ENCODE data around the gene POLE3.
A peak's percentile ranks its signal among the peaks of the same experiment; 100 is the strongest.
"Not testable (repeated sequence)": the region's sequence is repeated elsewhere in the genome, so short reads cannot be mapped to it uniquely, and the experiment has no call there.

The POLE3 gene

GRCh38 chr9:113410207-113410864 is at the start of gene POLE3, which contains the start of gene C9orf43:
Gene POLE3, minus strand, starts transcription at chr9:113410675. Its CDS starts 382 bp downstream, at chr9:113410293.
Gene C9orf43, plus strand, starts transcription at chr9:113410747. Its CDS starts 2,747 bp downstream, at chr9:113413494.
- peak; percentile 90 for DNase-seq (ENCODE audit: low spot score)

- no peak for DNase-seq (ENCODE audit: low spot score)
These were observed 45.8 kb upstream of the POLE3 start for GRCh38 chr9:113456235-113456634.

GRCh38 chr9:113454914-113455761 is 44.7 kb upstream of the POLE3 start:
- DNase-seq (ENCODE audit: low spot score), result peak; percentile 50

DNA sequence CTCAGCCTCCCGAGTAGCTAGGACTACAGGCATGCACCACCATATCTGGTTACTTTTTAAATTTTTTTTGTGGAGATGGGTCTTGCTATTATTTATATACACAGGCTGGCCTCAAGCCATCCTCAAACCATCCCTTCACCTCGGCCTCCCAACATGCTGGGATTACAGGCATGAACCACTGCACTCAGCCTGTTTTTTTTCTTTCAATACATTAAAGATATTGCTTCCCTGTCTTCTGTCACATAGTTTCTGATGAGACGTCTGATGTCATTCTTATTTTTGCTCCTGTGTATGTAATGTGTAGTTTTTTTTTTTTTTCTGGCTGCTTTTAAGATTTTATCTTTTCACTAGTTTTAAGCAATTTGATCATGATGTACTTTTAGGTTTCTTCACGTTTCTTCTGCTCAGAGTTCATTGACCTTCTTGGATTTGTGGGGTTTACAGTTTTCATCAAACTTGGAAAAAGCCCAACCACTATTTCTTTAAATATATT is 41.7 kb upstream of the POLE3 start:
- no peak for DNase-seq (ENCODE audit: low spot score)

DNA sequence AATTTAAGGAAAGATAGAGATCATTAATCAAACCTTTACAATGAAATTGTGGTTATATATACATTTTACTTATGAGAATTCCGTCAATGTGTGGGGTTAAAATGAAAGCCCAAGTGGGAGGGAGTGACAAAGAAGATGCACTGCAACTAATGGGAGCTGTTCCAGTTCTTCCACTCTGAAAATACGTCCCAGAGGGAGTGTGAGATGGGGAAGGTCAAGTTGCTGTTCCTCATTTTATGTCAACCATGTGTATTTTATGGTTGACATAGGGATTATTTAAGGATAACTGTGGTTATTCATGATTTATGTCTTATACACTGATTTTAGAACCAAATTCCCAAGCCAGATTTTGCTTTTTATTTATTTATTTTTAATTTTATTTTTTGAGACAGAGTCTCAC is 38.9 kb upstream of the POLE3 start:
- no peak for DNase-seq (ENCODE audit: low spot score)

- peak; percentile 66 for DNase-seq (ENCODE audit: low spot score)
These were observed 35.9 kb upstream of the POLE3 start for GRCh38 chr9:113446323-113446740.

DNA sequence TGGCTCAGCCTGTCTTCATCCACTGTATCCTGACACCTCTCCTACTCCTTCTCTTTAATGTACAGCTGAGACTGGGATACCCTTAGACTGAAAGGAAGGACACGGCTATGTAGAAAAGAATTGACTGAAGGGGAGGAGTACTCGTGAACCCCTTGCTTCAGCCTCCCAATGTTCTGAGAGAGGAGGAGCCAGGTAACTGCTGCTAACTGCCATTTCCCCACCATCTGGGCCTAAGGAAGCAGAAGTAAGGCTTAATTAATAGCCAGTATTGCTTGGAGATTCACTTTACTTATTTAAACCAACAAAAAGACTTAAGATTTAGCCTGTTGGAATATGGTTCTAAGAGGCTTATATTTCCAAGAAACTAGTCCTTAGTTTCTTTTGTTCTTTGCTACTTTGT is 34.3 kb upstream of the POLE3 start:
- no peak for DNase-seq (ENCODE audit: low spot score)

DNA sequence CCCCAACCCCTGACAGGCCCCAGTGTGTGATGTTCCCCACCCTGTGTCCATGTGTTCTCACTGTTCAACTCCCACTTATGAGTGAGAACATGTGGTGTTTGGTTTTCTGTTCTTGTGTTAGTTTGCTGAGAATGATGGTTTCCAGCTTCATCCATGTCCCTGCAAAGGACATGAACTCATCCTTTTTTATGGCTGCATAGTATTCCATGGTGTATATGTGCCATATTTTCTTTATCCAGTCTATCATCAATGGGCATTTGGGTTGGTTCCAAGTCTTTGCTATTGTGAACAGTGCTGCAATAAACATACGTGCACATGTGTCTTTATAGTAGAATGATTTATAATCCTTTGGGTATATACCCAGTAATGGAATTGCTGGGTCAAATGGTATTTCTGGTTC is 27.2 kb upstream of the POLE3 start:
- not testable (repeated sequence) for DNase-seq (ENCODE audit: low spot score)

- no peak for DNase-seq (ENCODE audit: low spot score)
These were observed 26.4 kb upstream of the POLE3 start for GRCh38 chr9:113436728-113437515.

DNA sequence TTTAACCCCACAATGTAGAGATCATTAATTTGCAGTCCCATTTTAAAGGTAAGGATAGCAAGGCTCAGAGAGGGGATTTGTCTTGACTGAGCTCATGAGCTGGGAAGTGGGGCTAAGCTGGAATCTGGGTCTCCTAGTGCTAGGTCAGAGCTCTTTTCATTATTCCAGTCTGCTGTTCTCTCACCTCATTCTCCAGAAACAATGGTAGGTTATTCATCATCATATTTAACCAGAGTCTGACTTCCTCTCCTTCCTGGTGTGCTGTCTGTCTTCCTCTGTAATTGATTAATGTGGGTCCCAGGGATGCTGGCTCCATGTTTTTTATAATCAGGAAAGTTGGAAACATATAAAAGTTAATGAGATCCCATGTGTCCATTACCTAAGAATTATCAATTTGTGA is 20.7 kb upstream of the POLE3 start:
- peak; percentile 56 for DNase-seq (ENCODE audit: low spot score)

- DNase-seq (ENCODE audit: low spot score), result no peak
These were observed 17.7 kb upstream of the POLE3 start for GRCh38 chr9:113428062-113428615.

GRCh38 chr9:113427629-113428028 is 17.2 kb upstream of the POLE3 start:
- DNase-seq (ENCODE audit: low spot score), result no peak

DNA sequence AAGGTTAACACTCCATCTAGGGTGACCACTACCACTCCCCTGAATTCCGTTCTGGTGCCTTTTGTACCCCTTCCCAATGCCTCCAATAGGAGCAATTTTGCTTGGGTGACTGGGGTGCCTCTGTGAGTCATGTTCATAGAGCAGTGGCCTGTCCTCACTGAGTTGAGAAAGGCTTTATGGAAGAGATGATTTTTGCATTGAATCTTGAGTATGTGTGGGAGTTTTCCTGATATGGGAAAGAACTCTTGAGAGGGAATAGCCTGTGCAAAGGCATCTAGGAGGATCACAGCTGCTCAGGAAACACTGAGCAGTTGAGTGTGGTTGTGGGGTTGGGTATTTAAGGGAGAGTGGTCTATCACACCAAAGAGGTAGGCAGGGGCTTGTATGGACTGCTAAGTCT is 16.2 kb upstream of the POLE3 start:
- no peak for DNase-seq (ENCODE audit: low spot score)

- DNase-seq (ENCODE audit: low spot score), result no peak
These were observed 14.6 kb upstream of the POLE3 start for GRCh38 chr9:113425072-113425471.

DNA sequence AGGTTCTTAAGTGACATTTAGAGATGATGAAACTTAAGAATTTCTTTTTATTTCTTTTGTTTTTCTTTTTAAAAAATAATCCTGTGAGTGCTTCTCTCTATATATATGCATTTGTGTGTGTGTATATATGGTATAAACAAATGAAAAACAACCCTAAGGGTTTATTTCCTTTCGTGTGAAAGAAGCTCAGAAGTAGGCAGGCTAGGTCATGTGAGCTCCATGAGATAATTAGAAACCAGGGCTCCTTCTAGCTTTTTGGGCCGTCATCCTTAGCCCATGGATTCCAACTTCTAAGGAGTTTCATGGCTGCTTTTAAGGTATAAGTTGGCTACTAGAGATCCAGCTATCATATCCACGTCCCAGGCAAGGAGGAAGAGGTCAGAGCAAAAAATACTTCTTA is 11.3 kb upstream of the POLE3 start:
- DNase-seq (ENCODE audit: low spot score), result no peak

- no peak for DNase-seq (ENCODE audit: low spot score)
These were observed 6.9 kb upstream of the POLE3 start for GRCh38 chr9:113417370-113417769.

GRCh38 chr9:113416149-113416721 is 5.8 kb upstream of the POLE3 start:
- DNase-seq (ENCODE audit: low spot score), result no peak

GRCh38 chr9:113409883-113410206 is 630 bp downstream of the POLE3 start:
- DNase-seq (ENCODE audit: low spot score), result no peak

DNA sequence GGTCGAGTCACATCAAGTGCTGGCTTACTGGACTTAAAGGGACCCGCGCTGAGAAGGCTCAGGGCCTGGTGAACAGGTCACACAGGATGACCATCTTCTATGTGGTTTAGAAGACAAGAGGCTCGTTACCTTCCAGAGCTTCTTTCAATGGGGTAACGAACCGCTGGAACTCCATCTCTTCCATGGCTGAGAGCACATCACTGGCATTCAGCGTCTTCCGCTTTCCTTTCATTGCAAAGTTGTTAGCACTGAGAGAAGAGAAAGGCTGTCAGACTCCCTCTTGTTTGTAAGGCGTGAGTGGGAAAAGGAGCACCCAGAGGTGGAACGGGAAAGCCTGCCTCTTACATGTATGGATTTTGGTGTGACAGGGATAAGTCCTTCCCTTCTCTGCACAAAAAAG is 994 bp downstream of the POLE3 start:
- DNase-seq (ENCODE audit: low spot score), result no peak

DNA sequence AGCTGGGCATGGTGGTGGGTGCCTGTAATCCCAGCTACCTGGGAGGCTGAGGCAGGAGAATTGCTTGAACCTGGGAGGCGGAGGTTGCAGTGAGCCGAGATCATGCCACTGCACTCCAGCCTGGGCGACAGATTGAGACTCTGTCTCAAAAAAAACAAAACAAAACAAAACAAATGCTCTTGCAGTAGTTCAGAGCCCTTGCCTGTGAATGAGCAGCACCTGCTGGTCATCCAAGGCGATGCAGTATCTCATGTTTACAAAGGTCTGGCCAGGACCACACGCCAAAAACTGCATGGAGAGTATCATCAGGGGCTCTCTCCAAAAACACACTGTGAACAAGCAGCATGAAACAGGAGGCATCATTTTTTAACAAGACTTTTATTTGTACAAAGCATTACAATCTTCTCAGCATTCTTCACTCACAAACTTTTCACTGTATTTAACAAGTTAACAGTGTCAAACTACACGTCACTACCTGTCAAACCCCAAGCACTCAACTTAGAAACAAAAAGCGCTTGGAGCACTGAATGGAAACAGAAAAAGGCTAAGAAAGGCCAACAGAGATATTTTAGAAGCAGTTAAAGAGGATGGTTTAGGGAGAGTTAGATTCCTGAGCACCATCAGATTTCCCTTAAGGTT is 3.5 kb downstream of the POLE3 start:
- DNase-seq (ENCODE audit: low spot score), result not testable (repeated sequence)

- DNase-seq (ENCODE audit: low spot score), result not testable (repeated sequence)
These were observed 4.1 kb downstream of the POLE3 start for GRCh38 chr9:113406353-113406752.
